Endothelial cell (in vitro differentiated cells): ENCODE measurements around the gene GPR101. TPM values are rescaled to one million over a fixed set of nuclear protein-coding genes. Genes with fewer than 3 reads are reported as not detected.

ENCODE experiments used
- DNase-seq: peaks from one replicate; pipeline ENCODE4 v3.0.0; 2021; ENCODE audit warnings: low spot score
- H3K27ac Mint-ChIP-seq: one replicate; pipeline ENCODE4 v1.8.0; 2021; ENCODE audit warnings: mixed read lengths, inconsistent platforms; ENCODE audit not compliant: unreplicated experiment
- H3K27me3 Mint-ChIP-seq: one replicate; pipeline ENCODE4 v1.8.0; 2021; ENCODE audit warnings: mild to moderate bottlenecking, moderate library complexity, mixed read lengths, inconsistent platforms; ENCODE audit not compliant: unreplicated experiment
- H3K36me3 Mint-ChIP-seq: one replicate; pipeline ENCODE4 v1.8.0; 2021; ENCODE audit warnings: mild to moderate bottlenecking, low read depth, mixed read lengths, inconsistent platforms; ENCODE audit not compliant: unreplicated experiment
- H3K4me1 Mint-ChIP-seq: one replicate; pipeline ENCODE4 v1.8.0; 2021; ENCODE audit warnings: mild to moderate bottlenecking, mixed read lengths, inconsistent platforms; ENCODE audit not compliant: unreplicated experiment
- H3K4me3 Mint-ChIP-seq: one replicate; pipeline ENCODE4 v1.8.0; 2021; ENCODE audit warnings: mild to moderate bottlenecking, mixed read lengths, inconsistent platforms; ENCODE audit not compliant: unreplicated experiment
- H3K9me3 Mint-ChIP-seq: one replicate; pipeline ENCODE4 v1.8.0; 2021; ENCODE audit warnings: mixed read lengths, inconsistent platforms; ENCODE audit not compliant: unreplicated experiment
- CTCF ChIP-seq: fragments of 200-600 bp; sonication (generic); IDR thresholded peaks from one replicate; pipeline ENCODE4 v1.5.0; 2021; ENCODE audit warnings: antibody characterized with exemption; ENCODE audit not compliant: unreplicated experiment
- total RNA-seq: library from RNA; stranded (reverse); fragmentation: NEBNext Ultra II Directional; extraction: Animal tissue kit (Norgen Biotek cat#: 25700); gene quantifications from one replicate; pipeline ENCODE4 v1.2.1, GENCODE V29; 2021; ENCODE audit not compliant: unreplicated experiment

Gene GPR101
- total RNA-seq, 1 donor from 2014 or later = not detected

DNA sequence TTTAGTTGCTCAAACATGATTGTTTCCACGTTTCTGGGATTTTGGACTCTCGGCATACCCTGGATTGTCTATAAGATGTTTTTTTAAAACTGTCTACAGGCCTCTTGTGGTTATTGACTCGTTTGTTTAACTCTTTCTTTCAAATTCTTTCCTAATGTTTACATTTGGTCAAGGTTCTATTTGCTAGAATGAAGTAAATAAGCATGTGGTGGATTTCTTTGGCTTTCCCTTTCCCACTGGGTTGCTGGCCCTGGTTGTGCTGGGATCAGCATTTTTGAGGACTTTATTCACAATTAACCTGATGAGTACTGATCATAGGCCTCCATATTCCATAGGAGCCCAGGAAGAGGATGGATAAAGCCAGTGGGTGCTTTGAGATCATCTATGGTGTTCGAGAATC, 11.1 kb upstream of the GPR101 start:
- no peaks in the 10 kb centered on the region for H3K4me1 Mint-ChIP-seq
- DNase-seq = no peak
- H3K27ac Mint-ChIP-seq = no peak overlapping the region
- H3K9me3 Mint-ChIP-seq = no peaks in the 10 kb centered on the region
- no peak overlapping the region for H3K4me3 Mint-ChIP-seq
- no peak for TF ChIP-seq CTCF
- H3K36me3 Mint-ChIP-seq = no peaks in the 10 kb centered on the region
- no peaks in the 10 kb centered on the region for H3K27me3 Mint-ChIP-seq

- TF ChIP-seq CTCF = no peak
Measured at GRCh38 chrX:137043736-137044135, 9.9 kb upstream of the GPR101 start.

GRCh38 chrX:137041329-137041728, 7.5 kb upstream of the GPR101 start:
- Mint-ChIP-seq H3K36me3 (no peaks in the 10 kb centered on the region), H3K27me3 (no peaks in the 10 kb centered on the region), H3K9me3 (no peaks in the 10 kb centered on the region), H3K27ac (no peak overlapping the region), H3K4me3 (no peak overlapping the region), H3K4me1 (no peaks in the 10 kb centered on the region)
- no peak for TF ChIP-seq CTCF
- no peak for DNase-seq

More at GRCh38 chrX:137043736-137044135, 9.9 kb upstream of the GPR101 start:
- H3K36me3 Mint-ChIP-seq = no peaks in the 10 kb centered on the region
- H3K27ac Mint-ChIP-seq = no peak overlapping the region
- H3K9me3 Mint-ChIP-seq = no peaks in the 10 kb centered on the region
- H3K27me3 Mint-ChIP-seq = no peaks in the 10 kb centered on the region
- no peak overlapping the region for H3K4me3 Mint-ChIP-seq
- no peaks in the 10 kb centered on the region for H3K4me1 Mint-ChIP-seq
- DNase-seq = no peak

GRCh38 chrX:137040113-137040794, 6.5 kb upstream of the GPR101 start:
- no peaks in the 10 kb centered on the region for H3K9me3 Mint-ChIP-seq
- no peak for DNase-seq
- no peak overlapping the region for H3K27ac Mint-ChIP-seq
- no peaks in the 10 kb centered on the region for H3K4me1 Mint-ChIP-seq
- TF ChIP-seq CTCF = no peak
- H3K36me3 Mint-ChIP-seq = no peaks in the 10 kb centered on the region
- no peak overlapping the region for H3K4me3 Mint-ChIP-seq
- no peaks in the 10 kb centered on the region for H3K27me3 Mint-ChIP-seq

GRCh38 chrX:137034508-137034872, 695 bp upstream of the GPR101 start:
- no peak overlapping the region for H3K27ac Mint-ChIP-seq
- no peak for TF ChIP-seq CTCF
- no peaks in the 10 kb centered on the region for H3K36me3 Mint-ChIP-seq
- peaks cover 5% of the 10 kb centered on the region for H3K9me3 Mint-ChIP-seq
- peaks cover 16% of the 10 kb centered on the region for H3K27me3 Mint-ChIP-seq
- H3K4me1 Mint-ChIP-seq = peaks cover 7% of the 10 kb centered on the region
- no peak overlapping the region for H3K4me3 Mint-ChIP-seq
- DNase-seq = no peak
